ENCODE results near the gene ZNF468.
"Not testable (repeated sequence)": the region's sequence is repeated elsewhere in the genome, so short reads cannot be mapped to it uniquely, and the experiment has no call there.

ZNF468 gene

DNA sequence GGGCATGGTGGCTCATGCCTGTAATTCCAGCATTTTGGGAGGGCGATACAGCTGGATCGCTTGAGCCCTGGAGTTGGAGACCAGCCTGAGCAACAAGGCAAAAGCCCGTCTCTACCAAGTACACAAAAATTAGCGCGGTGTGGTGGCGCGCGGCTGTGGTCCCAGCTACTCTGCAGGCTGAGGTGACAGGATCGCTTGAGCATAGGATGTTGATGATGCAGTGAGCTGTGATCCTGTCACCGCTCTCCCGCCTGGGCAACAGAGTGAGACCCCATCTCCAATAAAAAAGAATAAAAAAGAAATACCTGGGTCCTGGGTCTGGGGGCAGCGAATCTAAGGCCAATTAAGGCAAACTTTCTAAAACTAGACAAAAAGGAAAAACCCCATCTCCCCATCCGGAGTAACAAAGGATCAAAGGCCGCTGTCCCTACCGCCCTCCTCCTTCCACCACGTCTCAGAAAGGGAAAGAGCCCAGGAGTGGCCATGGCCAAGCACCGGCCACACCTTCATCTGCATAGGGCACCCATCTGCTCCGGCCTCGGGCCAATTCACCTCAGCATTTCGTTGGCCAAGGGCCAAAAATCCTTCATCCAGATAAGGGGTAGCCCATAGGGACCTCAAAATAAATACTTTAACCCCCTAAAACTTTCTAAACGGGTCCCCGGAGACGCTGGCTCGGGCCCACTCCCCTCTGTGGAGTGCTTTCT, 39.2 kb upstream of the ZNF468 start:
- peak; percentile 20 for DNase-seq
- peak overlapping the region; percentile 94 for H3K4me3 Mint-ChIP-seq
- H3K36me3 Mint-ChIP-seq (ENCODE audit: low read depth): peaks cover 49% of the 10 kb centered on the region
- H3K9me3 Mint-ChIP-seq: peaks cover 28% of the 10 kb centered on the region
- no peaks in the 10 kb centered on the region for H3K27me3 Mint-ChIP-seq (ENCODE audit: low read depth, poor library complexity)
- TF ChIP-seq, protein P1, sequence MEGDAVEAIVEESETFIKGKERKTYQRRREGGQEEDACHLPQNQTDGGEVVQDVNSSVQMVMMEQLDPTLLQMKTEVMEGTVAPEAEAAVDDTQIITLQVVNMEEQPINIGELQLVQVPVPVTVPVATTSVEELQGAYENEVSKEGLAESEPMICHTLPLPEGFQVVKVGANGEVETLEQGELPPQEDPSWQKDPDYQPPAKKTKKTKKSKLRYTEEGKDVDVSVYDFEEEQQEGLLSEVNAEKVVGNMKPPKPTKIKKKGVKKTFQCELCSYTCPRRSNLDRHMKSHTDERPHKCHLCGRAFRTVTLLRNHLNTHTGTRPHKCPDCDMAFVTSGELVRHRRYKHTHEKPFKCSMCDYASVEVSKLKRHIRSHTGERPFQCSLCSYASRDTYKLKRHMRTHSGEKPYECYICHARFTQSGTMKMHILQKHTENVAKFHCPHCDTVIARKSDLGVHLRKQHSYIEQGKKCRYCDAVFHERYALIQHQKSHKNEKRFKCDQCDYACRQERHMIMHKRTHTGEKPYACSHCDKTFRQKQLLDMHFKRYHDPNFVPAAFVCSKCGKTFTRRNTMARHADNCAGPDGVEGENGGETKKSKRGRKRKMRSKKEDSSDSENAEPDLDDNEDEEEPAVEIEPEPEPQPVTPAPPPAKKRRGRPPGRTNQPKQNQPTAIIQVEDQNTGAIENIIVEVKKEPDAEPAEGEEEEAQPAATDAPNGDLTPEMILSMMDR (IDR thresholded peaks at IDR 0.05): no peak
- H3K4me1 Mint-ChIP-seq: peaks cover 34% of the 10 kb centered on the region
- peak overlapping the region; percentile 99 for H3K27ac Mint-ChIP-seq

DNA sequence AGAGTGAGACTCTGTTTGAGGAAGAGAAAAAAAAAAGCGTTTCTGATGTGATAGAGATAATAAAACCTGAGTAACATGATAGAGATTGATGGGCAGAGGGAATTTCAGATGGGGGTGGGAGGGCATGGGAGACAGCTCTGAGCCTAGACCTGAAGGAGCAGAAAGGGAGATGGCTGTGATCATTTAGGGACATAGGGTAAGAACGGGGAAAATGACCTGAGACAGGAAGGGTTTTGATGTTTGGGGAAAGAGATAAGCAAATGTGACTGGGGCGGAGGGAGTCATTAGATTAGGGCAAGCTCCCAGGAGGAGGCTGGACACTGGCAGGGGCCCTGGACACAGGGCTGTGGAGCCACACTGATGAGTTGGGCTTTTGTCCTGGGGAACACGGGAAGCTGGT, 33.9 kb upstream of the ZNF468 start:
- peaks cover 79% of the 10 kb centered on the region for H3K36me3 Mint-ChIP-seq (ENCODE audit: low read depth)
- H3K27ac Mint-ChIP-seq: peak overlapping the region; percentile 96
- peaks cover 14% of the 10 kb centered on the region for H3K4me1 Mint-ChIP-seq
- H3K9me3 Mint-ChIP-seq: peaks cover 14% of the 10 kb centered on the region
- TF ChIP-seq, protein P1 (IDR thresholded peaks at IDR 0.05): no peak
- no peak overlapping the region for H3K4me3 Mint-ChIP-seq
- DNase-seq: no peak
- no peaks in the 10 kb centered on the region for H3K27me3 Mint-ChIP-seq (ENCODE audit: low read depth, poor library complexity)

DNA sequence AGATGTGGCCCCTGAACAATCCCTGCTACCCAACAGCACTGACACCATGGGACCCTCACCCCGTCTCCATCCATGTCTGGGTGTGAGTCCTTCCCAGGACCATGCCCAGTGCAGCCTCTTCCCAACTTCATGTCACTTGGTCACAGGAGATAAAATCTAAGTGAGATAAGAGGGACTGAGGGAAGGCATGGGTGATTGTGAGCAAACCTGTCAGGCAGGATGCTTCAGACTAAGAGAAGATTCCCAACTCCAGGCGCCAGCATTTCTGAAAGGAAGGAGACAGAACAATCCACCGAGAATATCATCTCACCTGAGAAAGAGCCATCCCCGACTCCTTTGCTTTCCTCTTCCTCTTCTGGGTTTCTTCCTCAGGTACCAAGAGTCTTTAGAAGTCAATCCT, 32.5 kb upstream of the ZNF468 start:
- TF ChIP-seq, protein P1 (IDR thresholded peaks at IDR 0.05): no peak
- Mint-ChIP-seq H3K9me3 (peaks cover 15% of the 10 kb centered on the region), H3K4me1 (peaks cover 12% of the 10 kb centered on the region), H3K27me3 (ENCODE audit: low read depth, poor library complexity) (no peaks in the 10 kb centered on the region), H3K4me3 (no peak overlapping the region), H3K27ac (peak overlapping the region; percentile 2), H3K36me3 (ENCODE audit: low read depth) (peaks cover 80% of the 10 kb centered on the region)
- no peak for DNase-seq

DNA sequence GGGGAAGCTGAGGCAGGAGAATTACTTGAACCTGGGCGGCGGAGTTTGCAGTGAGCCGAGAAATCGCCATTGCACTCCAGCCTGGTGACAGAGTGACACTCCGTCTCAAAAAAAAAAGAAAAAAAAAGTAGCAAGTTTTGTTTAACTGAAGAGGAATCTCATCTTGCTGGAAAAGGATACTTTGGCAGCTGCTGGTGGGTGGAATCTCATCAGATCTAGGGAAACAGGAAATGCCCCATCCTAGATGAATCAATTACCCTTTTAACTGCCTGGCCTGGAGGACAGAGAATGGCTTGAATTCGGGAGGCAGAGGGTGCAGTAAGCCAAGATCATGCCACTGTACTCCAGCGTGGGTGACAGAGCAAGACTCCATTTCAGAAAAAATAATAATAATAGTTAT, 31.7 kb upstream of the ZNF468 start:
- Mint-ChIP-seq H3K27ac (no peak overlapping the region), H3K4me1 (peaks cover 7% of the 10 kb centered on the region), H3K4me3 (no peak overlapping the region), H3K9me3 (peaks cover 19% of the 10 kb centered on the region), H3K27me3 (ENCODE audit: low read depth, poor library complexity) (no peaks in the 10 kb centered on the region), H3K36me3 (ENCODE audit: low read depth) (peaks cover 82% of the 10 kb centered on the region)
- TF ChIP-seq, protein P1 (IDR thresholded peaks at IDR 0.05): no peak
- no peak for DNase-seq

DNA sequence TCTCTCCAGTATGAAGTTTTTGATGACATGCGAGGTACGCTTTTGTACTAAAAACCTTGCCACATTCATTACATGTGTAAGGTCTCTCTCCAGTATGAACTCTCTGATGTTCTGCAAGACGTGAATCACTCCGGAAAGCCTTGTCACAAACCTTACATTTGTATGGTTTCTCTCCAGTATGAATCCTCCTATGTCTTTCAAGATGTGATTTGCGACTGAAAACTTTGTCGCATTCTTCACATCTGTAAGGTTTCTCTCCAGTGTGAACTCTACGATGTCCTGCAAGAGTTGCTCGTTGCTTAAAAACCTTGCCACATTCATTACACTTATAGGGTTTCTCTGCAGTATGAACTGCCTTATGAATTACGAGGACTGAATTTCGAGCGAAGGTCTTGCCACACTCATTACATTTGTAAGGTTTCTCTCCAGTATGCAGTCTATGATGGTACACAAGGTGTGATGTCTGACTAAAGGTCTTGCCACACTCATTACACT, 23.5 kb upstream of the ZNF468 start:
- DNase-seq: no peak
- H3K27ac Mint-ChIP-seq: no peak overlapping the region
- no peaks in the 10 kb centered on the region for H3K4me1 Mint-ChIP-seq
- H3K4me3 Mint-ChIP-seq: no peak overlapping the region
- no peaks in the 10 kb centered on the region for H3K27me3 Mint-ChIP-seq (ENCODE audit: low read depth, poor library complexity)
- H3K9me3 Mint-ChIP-seq: peaks cover 80% of the 10 kb centered on the region
- TF ChIP-seq, protein P1 (IDR thresholded peaks at IDR 0.05): no peak
- H3K36me3 Mint-ChIP-seq (ENCODE audit: low read depth): peaks cover 87% of the 10 kb centered on the region

DNA sequence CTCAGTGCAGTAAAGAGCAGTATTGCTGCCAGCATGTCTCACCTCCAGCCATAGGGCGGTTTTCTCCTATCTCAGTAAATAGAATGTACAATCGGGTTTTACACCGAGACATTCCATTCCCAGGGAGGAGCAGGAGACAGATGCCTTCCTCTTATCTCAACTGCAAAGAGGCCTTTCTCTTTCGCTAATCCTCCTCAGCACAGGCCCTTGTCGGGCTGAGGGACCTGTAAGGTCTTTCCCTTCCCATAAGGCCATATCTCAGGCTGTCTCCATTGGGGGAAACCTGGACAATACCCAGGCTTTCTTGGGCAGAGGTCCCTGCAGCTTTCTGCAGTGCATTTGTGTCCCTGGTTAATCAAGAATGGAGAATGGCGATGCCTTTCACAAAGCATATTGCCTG, 15.6 kb upstream of the ZNF468 start:
- H3K4me1 Mint-ChIP-seq; H3K4me3 Mint-ChIP-seq; DNase-seq; H3K27ac Mint-ChIP-seq; H3K27me3 Mint-ChIP-seq (ENCODE audit: low read depth, poor library complexity): not testable (repeated sequence)
- Mint-ChIP-seq H3K9me3 (peaks cover 16% of the 10 kb centered on the region), H3K36me3 (ENCODE audit: low read depth) (peaks cover 22% of the 10 kb centered on the region)
